ENCODE data around the gene CPN1.
"Not testable (repeated sequence)": the region's sequence is repeated elsewhere in the genome, so short reads cannot be mapped to it uniquely, and the experiment has no call there.

The CPN1 gene

GRCh38 chr10:100103581-100103980, 21.9 kb upstream of the CPN1 start:
- Histone ChIP-seq H3K9me3 (ENCODE audit: control extremely low read depth in 1 of 5, control insufficient read depth in 4 of 5, insufficient read depth in 2 of 5, low read depth in 1 of 5, low read length in 4 of 5) (peaks cover 0 to 4% (median 3%) of the 10 kb centered on the region in 5 experiments), H3K27ac (ENCODE audit: insufficient read depth in 1 of 2, low read depth in 1 of 2, low read length in 2 of 2, poor library complexity in 1 of 2, severe bottlenecking in 2 of 2) (no peak overlapping the region), H3K27me3 (replicated peaks in 2 of 5; ENCODE audit: control insufficient read depth in 4 of 5, insufficient read depth in 5 of 5, low read length in 4 of 5) (no peaks in the 10 kb centered on the region), H3K36me3 (ENCODE audit: control insufficient read depth in 4 of 4, insufficient read depth in 4 of 4, low read length in 3 of 4) (no peaks in the 10 kb centered on the region), H3K4me1 (ENCODE audit: control extremely low read depth in 1 of 4, control insufficient read depth in 4 of 4, insufficient read depth in 4 of 4, low read length in 3 of 4) (peaks cover 0 to 15% (median 8%) of the 10 kb centered on the region in 4 experiments), H3K4me3 (ENCODE audit: control insufficient read depth in 1 of 7, extremely low read depth in 1 of 7, insufficient read depth in 4 of 7, low read depth in 2 of 7, low read length in 6 of 7) (no peak overlapping the region)
- CTCF ChIA-PET, result no interaction called here
- no peak for DNase-seq
- WGBS (ENCODE audit: insufficient coverage), result no CpG with 5 or more reads among the region's 5 CpGs
- POLR2A ChIA-PET, result no interaction called here

GRCh38 chr10:100101192-100102076, 19.8 kb upstream of the CPN1 start:
- WGBS (ENCODE audit: insufficient coverage), result 68% methylated on average over 4 of the region's 6 CpGs
- CTCF ChIA-PET, result interaction anchor here (1.0 to 1.3 kb wide), 3 partner anchors 92 to 256 kb away, joined by 4 read pairs; partner anchors contain the start of gene DNMBP

GRCh38 chr10:100100651-100101184, 19.0 kb upstream of the CPN1 start:
- CTCF ChIA-PET, result interaction anchor here (1.3 kb wide), 1 partner anchor 91 kb away, joined by 4 read pairs; the partner anchor contains the start of gene DNMBP
- POLR2A ChIA-PET, result no interaction called here
- peak; percentile 20 to 69 (median 56) for DNase-seq
- Histone ChIP-seq H3K4me3 (ENCODE audit: control insufficient read depth in 1 of 7, extremely low read depth in 1 of 7, insufficient read depth in 4 of 7, low read depth in 2 of 7, low read length in 6 of 7) (peak overlapping the region in 1 of 7 experiments; percentile 8), H3K27me3 (replicated peaks in 2 of 5; ENCODE audit: control insufficient read depth in 4 of 5, insufficient read depth in 5 of 5, low read length in 4 of 5) (no peaks in the 10 kb centered on the region), H3K27ac (ENCODE audit: insufficient read depth in 1 of 2, low read depth in 1 of 2, low read length in 2 of 2, poor library complexity in 1 of 2, severe bottlenecking in 2 of 2) (no peak overlapping the region), H3K4me1 (ENCODE audit: control extremely low read depth in 1 of 4, control insufficient read depth in 4 of 4, insufficient read depth in 4 of 4, low read length in 3 of 4) (peaks cover 0 to 15% (median 8%) of the 10 kb centered on the region in 4 experiments), H3K36me3 (ENCODE audit: control insufficient read depth in 4 of 4, insufficient read depth in 4 of 4, low read length in 3 of 4) (no peaks in the 10 kb centered on the region), H3K9me3 (ENCODE audit: control extremely low read depth in 1 of 5, control insufficient read depth in 4 of 5, insufficient read depth in 2 of 5, low read depth in 1 of 5, low read length in 4 of 5) (peaks cover 0 to 7% (median 3%) of the 10 kb centered on the region in 5 experiments)
- 19% methylated on average over 6 of the region's 6 CpGs for WGBS (ENCODE audit: insufficient coverage)

More at GRCh38 chr10:100101192-100102076, 19.8 kb upstream of the CPN1 start:
- Histone ChIP-seq H3K36me3 (ENCODE audit: control insufficient read depth in 4 of 4, insufficient read depth in 4 of 4, low read length in 3 of 4) (no peaks in the 10 kb centered on the region), H3K27me3 (replicated peaks in 2 of 5; ENCODE audit: control insufficient read depth in 4 of 5, insufficient read depth in 5 of 5, low read length in 4 of 5) (no peaks in the 10 kb centered on the region), H3K9me3 (ENCODE audit: control extremely low read depth in 1 of 5, control insufficient read depth in 4 of 5, insufficient read depth in 2 of 5, low read depth in 1 of 5, low read length in 4 of 5) (peaks cover 0 to 7% (median 3%) of the 10 kb centered on the region in 5 experiments), H3K4me1 (ENCODE audit: control extremely low read depth in 1 of 4, control insufficient read depth in 4 of 4, insufficient read depth in 4 of 4, low read length in 3 of 4) (peaks cover 0 to 15% (median 8%) of the 10 kb centered on the region in 4 experiments), H3K4me3 (ENCODE audit: control insufficient read depth in 1 of 7, extremely low read depth in 1 of 7, insufficient read depth in 4 of 7, low read depth in 2 of 7, low read length in 6 of 7) (no peak overlapping the region), H3K27ac (ENCODE audit: insufficient read depth in 1 of 2, low read depth in 1 of 2, low read length in 2 of 2, poor library complexity in 1 of 2, severe bottlenecking in 2 of 2) (no peak overlapping the region)
- DNase-seq, result no peak
- POLR2A ChIA-PET, result no interaction called here

GRCh38 chr10:100089241-100089640, 7.6 kb upstream of the CPN1 start:
- CTCF ChIA-PET, result no interaction called here
- no peak overlapping the region for H3K4me3 ChIP-seq (ENCODE audit: control insufficient read depth in 1 of 7, extremely low read depth in 1 of 7, insufficient read depth in 4 of 7, low read depth in 2 of 7, low read length in 6 of 7)
- WGBS (ENCODE audit: insufficient coverage), result 100% methylated on average over 4 of the region's 6 CpGs
- H3K36me3 ChIP-seq (ENCODE audit: control insufficient read depth in 4 of 4, insufficient read depth in 4 of 4, low read length in 3 of 4), result no peaks in the 10 kb centered on the region
- no peaks in the 10 kb centered on the region for H3K9me3 ChIP-seq (ENCODE audit: control extremely low read depth in 1 of 5, control insufficient read depth in 4 of 5, insufficient read depth in 2 of 5, low read depth in 1 of 5, low read length in 4 of 5)
- DNase-seq, result no peak
- H3K27ac ChIP-seq (ENCODE audit: insufficient read depth in 1 of 2, low read depth in 1 of 2, low read length in 2 of 2, poor library complexity in 1 of 2, severe bottlenecking in 2 of 2), result no peak overlapping the region
- POLR2A ChIA-PET, result no interaction called here
- no peaks in the 10 kb centered on the region for H3K4me1 ChIP-seq (ENCODE audit: control extremely low read depth in 1 of 4, control insufficient read depth in 4 of 4, insufficient read depth in 4 of 4, low read length in 3 of 4)
- peaks cover 0 to 5% (median 0%) of the 10 kb centered on the region in 5 experiments for H3K27me3 ChIP-seq (replicated peaks in 2 of 5; ENCODE audit: control insufficient read depth in 4 of 5, insufficient read depth in 5 of 5, low read length in 4 of 5)

- H3K27ac ChIP-seq (ENCODE audit: insufficient read depth in 1 of 2, low read depth in 1 of 2, low read length in 2 of 2, poor library complexity in 1 of 2, severe bottlenecking in 2 of 2); H3K4me3 ChIP-seq (ENCODE audit: control insufficient read depth in 1 of 7, extremely low read depth in 1 of 7, insufficient read depth in 4 of 7, low read depth in 2 of 7, low read length in 6 of 7); H3K9me3 ChIP-seq (ENCODE audit: control extremely low read depth in 1 of 5, control insufficient read depth in 4 of 5, insufficient read depth in 2 of 5, low read depth in 1 of 5, low read length in 4 of 5); POLR2A ChIA-PET; H3K27me3 ChIP-seq (replicated peaks in 2 of 5; ENCODE audit: control insufficient read depth in 4 of 5, insufficient read depth in 5 of 5, low read length in 4 of 5); H3K36me3 ChIP-seq (ENCODE audit: control insufficient read depth in 4 of 4, insufficient read depth in 4 of 4, low read length in 3 of 4); H3K4me1 ChIP-seq (ENCODE audit: control extremely low read depth in 1 of 4, control insufficient read depth in 4 of 4, insufficient read depth in 4 of 4, low read length in 3 of 4); DNase-seq; CTCF ChIA-PET: not testable (repeated sequence)
- WGBS (ENCODE audit: insufficient coverage), result 95% methylated on average over 5 of the region's 5 CpGs
These were observed 5.0 kb upstream of the CPN1 start for GRCh38 chr10:100086708-100087107.

GRCh38 chr10:100085596-100085995, 3.9 kb upstream of the CPN1 start:
- Histone ChIP-seq H3K27ac (ENCODE audit: insufficient read depth in 1 of 2, low read depth in 1 of 2, low read length in 2 of 2, poor library complexity in 1 of 2, severe bottlenecking in 2 of 2) (no peak overlapping the region), H3K36me3 (ENCODE audit: control insufficient read depth in 4 of 4, insufficient read depth in 4 of 4, low read length in 3 of 4) (no peaks in the 10 kb centered on the region), H3K27me3 (replicated peaks in 2 of 5; ENCODE audit: control insufficient read depth in 4 of 5, insufficient read depth in 5 of 5, low read length in 4 of 5) (peaks cover 0 to 5% (median 0%) of the 10 kb centered on the region in 5 experiments), H3K4me3 (ENCODE audit: control insufficient read depth in 1 of 7, extremely low read depth in 1 of 7, insufficient read depth in 4 of 7, low read depth in 2 of 7, low read length in 6 of 7) (no peak overlapping the region), H3K9me3 (ENCODE audit: control extremely low read depth in 1 of 5, control insufficient read depth in 4 of 5, insufficient read depth in 2 of 5, low read depth in 1 of 5, low read length in 4 of 5) (no peaks in the 10 kb centered on the region), H3K4me1 (ENCODE audit: control extremely low read depth in 1 of 4, control insufficient read depth in 4 of 4, insufficient read depth in 4 of 4, low read length in 3 of 4) (no peaks in the 10 kb centered on the region)
- DNase-seq, result no peak
- CTCF ChIA-PET, result interaction anchor here (1.1 kb wide), 1 partner anchor 13 kb away, joined by 3 read pairs; no protein-coding TSS in a partner anchor
- WGBS (ENCODE audit: insufficient coverage), result 50% methylated on average over 2 of the region's 2 CpGs
- POLR2A ChIA-PET, result no interaction called here

GRCh38 chr10:100083623-100084022, 2.0 kb upstream of the CPN1 start:
- no CpG with 5 or more reads among the region's 1 CpG for WGBS (ENCODE audit: insufficient coverage)
- POLR2A ChIA-PET, result no interaction called here

More at GRCh38 chr10:100083623-100084022, 2.0 kb upstream of the CPN1 start:
- no peak for DNase-seq
- Histone ChIP-seq H3K27ac (ENCODE audit: insufficient read depth in 1 of 2, low read depth in 1 of 2, low read length in 2 of 2, poor library complexity in 1 of 2, severe bottlenecking in 2 of 2) (no peak overlapping the region), H3K9me3 (ENCODE audit: control extremely low read depth in 1 of 5, control insufficient read depth in 4 of 5, insufficient read depth in 2 of 5, low read depth in 1 of 5, low read length in 4 of 5) (no peaks in the 10 kb centered on the region), H3K36me3 (ENCODE audit: control insufficient read depth in 4 of 4, insufficient read depth in 4 of 4, low read length in 3 of 4) (no peaks in the 10 kb centered on the region), H3K27me3 (replicated peaks in 2 of 5; ENCODE audit: control insufficient read depth in 4 of 5, insufficient read depth in 5 of 5, low read length in 4 of 5) (peaks cover 0 to 5% (median 0%) of the 10 kb centered on the region in 5 experiments), H3K4me3 (ENCODE audit: control insufficient read depth in 1 of 7, extremely low read depth in 1 of 7, insufficient read depth in 4 of 7, low read depth in 2 of 7, low read length in 6 of 7) (no peak overlapping the region), H3K4me1 (ENCODE audit: control extremely low read depth in 1 of 4, control insufficient read depth in 4 of 4, insufficient read depth in 4 of 4, low read length in 3 of 4) (no peaks in the 10 kb centered on the region)
- CTCF ChIA-PET, result no interaction called here
